Stimulated activated CD4-positive, alpha-beta T cell treated with anti-CD3 and anti-CD28 coated beads, Interleukin-12 subunit alpha, Interleukin-12 subunit beta, amount 100 ng/mL, for 48 hours (primary cell): ENCODE measurements around the gene SPDYA.

ENCODE experiments used
- DNase-seq, 3 donors: peaks; one replicate each; pipeline ENCODE4 v3.0.0-alpha.2; 2020; ENCODE audit warnings: low read depth in 2 of 3, low spot score in 1 of 3

Gene SPDYA

GRCh38 chr2:28824207-28824606, 13.6 kb downstream of the SPDYA start:
- no peak for DNase-seq

DNA sequence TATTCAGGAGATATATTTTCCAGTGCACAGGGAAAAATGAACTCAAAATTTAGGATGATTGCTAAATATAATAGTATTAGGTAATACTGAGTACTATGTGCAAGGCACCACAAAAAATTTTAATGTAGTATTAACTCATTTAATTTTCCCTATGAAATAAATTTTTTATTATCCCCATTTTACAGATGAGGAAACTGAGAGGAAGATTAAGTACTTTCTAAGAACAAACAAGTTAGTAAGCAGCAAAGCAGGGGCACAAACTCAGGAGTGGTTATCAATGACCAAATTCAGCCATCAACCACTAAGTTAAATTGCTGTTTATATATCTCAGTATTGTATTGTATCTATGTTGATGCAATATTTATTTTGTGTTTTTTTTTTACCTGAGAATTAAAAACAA, 14.2 kb downstream of the SPDYA start:
- no peak for DNase-seq

DNA sequence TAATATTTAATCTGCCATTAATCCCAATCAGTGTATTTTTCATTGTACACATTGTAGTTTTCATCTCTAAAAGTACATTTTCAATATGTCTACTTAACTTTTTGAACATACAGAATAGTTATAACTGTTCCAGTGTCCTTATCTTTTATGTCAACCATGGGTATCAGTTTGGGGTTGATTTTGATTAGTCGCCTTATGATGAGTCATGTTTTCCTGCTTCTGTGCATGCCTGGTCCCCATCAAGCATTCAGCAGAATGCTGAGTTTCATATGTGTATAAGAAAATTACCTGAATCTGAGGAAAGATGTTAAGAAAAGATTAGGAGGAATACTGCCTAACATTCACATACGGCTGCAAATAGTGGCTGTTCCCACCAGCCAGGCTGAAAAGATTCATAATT, 17.7 kb downstream of the SPDYA start:
- DNase-seq = no peak

- no peak for DNase-seq
Observed at GRCh38 chr2:28833740-28834470, 23.3 kb downstream of the SPDYA start.

DNA sequence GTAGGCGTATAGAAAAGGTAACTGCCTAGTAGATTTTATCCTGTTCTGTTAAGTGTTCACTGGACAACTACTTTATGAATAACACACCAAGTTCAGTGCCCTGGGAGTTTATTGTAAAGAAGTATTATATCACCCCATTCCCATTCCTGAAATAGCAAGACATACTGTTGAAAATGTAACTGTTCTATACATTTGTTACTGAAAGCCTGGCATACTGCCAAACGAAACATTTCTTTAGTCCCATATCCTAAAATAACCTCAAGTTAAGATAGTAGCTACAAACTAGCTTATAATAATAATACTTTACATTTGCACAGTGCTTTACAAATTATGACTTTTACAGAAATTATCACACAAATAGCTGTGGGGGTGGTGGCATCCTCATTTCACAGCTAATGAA, 25.1 kb downstream of the SPDYA start:
- no peak for DNase-seq

DNA sequence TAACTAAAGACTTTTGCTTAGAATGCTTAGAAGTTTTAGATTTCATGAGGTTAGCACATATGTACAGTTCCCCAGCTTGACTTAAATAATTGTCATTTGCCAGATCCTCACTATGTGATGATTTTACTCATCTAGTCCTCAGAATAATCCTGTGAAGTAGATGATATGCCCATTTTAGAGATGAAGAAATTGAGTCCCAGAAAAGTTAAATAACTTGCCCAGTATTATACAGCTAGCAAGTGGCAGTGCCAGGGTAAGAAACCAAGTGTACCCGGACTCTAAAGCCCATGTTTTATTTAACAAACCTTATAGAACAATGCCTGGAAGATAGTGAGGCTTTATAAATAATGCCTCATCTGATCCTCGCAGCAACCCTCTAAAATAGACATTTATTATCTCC, 28.3 kb downstream of the SPDYA start:
- no peak for DNase-seq

- no peak for DNase-seq
Observed at GRCh38 chr2:28842042-28842441, 31.4 kb downstream of the SPDYA start.

GRCh38 chr2:28855193-28855592, 44.6 kb downstream of the SPDYA start:
- no peak for DNase-seq

DNA sequence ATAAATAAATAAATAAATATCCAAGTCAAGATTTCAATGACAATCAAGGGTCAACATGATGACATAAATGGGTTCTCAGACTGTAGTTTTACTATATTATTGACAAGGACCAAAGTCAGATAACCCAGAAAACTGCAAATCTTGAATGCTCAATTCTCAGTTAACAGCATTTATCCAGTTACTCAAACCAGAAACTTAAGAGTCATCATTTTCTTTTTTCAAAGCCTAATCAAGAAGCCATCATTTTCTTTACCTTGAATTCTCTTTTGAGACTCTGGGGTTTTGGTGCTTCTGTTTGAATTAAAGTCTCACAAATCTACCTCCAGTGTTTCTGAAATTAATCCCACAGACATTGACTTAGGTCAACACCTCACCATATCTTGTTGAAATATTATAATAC, 45.3 kb downstream of the SPDYA start:
- DNase-seq = no peak

DNA sequence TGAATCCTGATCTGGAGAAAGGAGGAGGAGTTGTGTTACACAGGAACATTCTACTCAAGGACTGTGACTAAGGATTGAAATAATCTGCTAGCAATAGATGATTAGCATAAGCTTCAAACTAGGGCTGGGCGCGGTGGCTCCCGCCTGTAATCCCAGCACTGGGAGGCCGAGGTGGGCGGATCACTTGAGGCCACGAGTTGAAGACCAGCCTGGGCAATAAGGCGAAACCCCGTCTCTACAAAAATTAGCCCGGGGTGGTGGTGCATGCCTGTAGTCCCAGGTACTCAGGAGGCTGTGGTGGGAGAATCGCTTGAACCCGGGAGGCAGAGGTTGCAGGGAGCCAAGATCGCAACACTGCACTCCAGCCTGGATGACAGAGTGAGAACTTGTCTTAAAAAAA, 58.0 kb downstream of the SPDYA start:
- no peak for DNase-seq

DNA sequence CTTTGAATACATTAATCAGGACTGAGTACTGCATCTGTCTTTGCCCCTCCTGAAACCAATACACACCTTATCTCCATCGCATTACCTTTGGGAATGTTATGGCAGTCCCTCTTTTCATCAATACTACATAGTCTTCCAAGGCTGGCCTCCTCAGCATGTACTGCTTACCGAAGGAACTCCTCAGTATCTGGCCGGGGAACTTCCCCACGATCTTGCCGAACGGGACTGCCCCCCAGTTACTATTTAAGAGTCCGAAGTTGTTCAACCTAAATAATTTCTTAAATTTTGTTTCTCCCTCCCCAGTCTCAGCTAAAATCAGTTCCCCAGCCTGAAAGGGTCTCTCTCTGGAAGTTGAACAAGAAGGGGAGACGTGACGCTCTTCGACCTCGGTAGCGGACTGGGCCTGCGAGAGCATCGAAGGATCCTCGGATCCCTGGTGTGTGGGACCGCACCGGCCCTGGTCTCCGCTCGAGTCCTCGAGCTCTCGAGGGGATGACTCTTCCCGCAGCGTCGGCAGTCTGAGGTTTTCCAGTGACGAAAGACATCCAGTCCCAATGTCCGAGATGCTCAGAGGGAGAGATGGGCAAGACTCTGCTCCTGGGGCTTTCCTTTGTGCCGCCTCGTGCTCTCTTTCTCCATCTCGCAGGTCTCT, 59.0 kb downstream of the SPDYA start:
- DNase-seq = peak in 1 of 3 donors; percentile 3

GRCh38 chr2:28870146-28870891, 59.7 kb downstream of the SPDYA start, which contains the start of gene TRMT61B:
TRMT61B (minus strand) TSS chr2:28870309; CDS start chr2:28870277, 32 bp downstream.
- peak; percentile 94 to 97 (median 96) for DNase-seq

- no peak for DNase-seq
Observed at GRCh38 chr2:28871620-28872019, 61.0 kb downstream of the SPDYA start.

- DNase-seq = no peak
Observed at GRCh38 chr2:28880193-28880592, 69.6 kb downstream of the SPDYA start.

- no peak for DNase-seq
Observed at GRCh38 chr2:28893488-28893887, 82.9 kb downstream of the SPDYA start.

- peak; percentile 91 to 97 (median 96) for DNase-seq
Observed at GRCh38 chr2:28894470-28895188, 84.0 kb downstream of the SPDYA start, which contains the start of gene WDR43. WDR43 (plus strand) TSS chr2:28894667; CDS start chr2:28894699, 32 bp downstream.

DNA sequence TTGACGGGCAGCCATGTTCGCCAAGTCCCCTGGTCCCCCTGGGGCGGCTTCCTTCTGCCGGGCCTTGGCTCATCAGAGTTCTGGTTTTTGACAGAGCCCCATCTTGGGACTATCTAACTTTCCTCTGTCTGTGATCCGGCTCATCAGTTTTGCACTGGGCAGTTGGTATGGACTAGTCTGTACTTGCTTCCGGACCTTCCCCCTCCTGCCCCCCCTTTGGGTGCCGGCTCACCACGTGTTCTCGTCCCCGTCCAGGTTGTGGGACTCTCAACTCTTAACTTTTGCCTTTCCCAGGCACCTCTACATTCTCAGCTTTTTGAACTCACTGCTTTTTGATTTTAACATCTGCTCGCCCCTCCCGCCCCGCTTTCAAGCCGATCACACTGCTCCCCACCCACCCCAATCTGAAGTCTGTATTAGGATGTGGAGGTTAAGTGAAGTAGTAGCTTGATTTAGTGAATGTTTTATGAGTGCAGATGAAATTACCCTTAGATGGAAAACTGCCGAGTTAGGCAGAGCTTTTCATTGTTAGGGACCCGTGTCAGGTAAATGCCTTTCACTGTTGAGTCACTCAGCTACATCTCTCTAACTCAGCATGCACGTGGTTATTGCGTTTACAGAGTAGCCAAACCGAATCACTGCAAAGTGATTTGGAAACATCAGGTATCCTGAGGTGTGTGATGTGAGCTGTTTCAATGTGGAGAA, 84.7 kb downstream of the SPDYA start:
- DNase-seq = peak; percentile 28 to 39 (median 35)

DNA sequence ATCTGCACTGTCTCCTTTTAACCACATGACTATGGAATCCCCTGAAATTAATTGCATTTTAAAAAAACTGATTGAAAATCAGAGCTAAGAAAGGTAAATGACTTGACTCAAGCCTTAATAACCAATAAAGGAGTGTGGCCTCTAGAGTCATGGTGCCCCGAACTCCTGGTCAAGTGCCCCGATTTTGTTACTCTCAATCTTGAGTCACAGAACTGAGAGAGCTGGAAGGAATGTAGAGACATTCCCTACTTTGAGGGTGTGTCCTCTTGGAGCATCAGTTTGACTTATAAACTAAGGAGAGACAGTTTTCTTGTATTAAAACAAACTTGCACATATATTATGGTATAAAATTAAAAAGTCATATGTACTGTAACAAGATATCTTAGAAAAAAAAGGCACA, 86.3 kb downstream of the SPDYA start:
- no peak for DNase-seq

DNA sequence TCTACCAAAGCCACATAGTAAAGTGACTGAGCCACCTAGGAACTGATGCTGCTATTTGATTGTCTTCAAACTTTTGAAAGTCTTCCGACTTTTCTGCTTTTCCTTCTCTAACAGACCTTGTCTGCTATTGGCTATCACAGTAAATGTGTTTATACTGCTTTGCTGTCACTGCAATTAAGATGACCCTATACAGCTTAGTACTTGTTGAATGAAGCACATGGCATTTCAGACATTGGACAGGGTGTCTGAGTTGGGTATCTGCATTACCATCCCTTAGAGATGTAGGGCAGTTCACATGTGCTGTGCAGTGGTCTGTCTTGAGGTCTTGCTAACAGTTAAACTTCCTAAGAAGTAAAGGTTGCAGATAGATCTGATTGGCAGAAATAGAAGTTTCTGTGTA, 87.4 kb downstream of the SPDYA start:
- no peak for DNase-seq
